GM23338 (cell line): Measurements from ENCODE around the gene SLC23A2. TPM values are rescaled to one million over a fixed set of nuclear protein-coding genes. Genes with fewer than 3 reads are reported as not detected.

Experiments used
- ATAC-seq: fragments of 200-7000 bp; cut with Tn5 transposase; 3 replicates; pipeline ENCODE4 v1.9.1; 2020
- DNase-seq: peaks from one replicate; pipeline ENCODE4 v3.0.0-alpha.2; 2015; ENCODE audit warnings: low spot score
- H2AFZ ChIP-seq: fragments of 200-600 bp; sonication (generic); 2 replicates; pipeline ENCODE4 v1.8.0; 2016; ENCODE audit warnings: antibody characterized with exemption, mild to moderate bottlenecking, moderate library complexity
- H3F3A ChIP-seq: fragments of 200-600 bp; sonication (generic); replicated peaks from 2 replicates; pipeline ENCODE4 v1.8.0; 2017; ENCODE audit warnings: antibody characterized with exemption, mixed run types, low read depth
- H3K27ac ChIP-seq: fragments of 200-600 bp; sonication (generic); 2 replicates; pipeline ENCODE4 v1.6.1; 2016; ENCODE audit warnings: low read depth
- H3K27me3 ChIP-seq: fragments of 200-600 bp; sonication (generic); 2 replicates; pipeline ENCODE4 v1.8.0; 2016; ENCODE audit warnings: mild to moderate bottlenecking, mixed run types, moderate library complexity; ENCODE audit not compliant: insufficient read depth
- H3K36me3 ChIP-seq: fragments of 200-600 bp; sonication (generic); 2 replicates; pipeline ENCODE4 v1.8.0; 2016; ENCODE audit warnings: mild to moderate bottlenecking; ENCODE audit not compliant: insufficient read depth
- H3K4me1 ChIP-seq: fragments of 200-600 bp; sonication (generic); 2 replicates; pipeline ENCODE4 v1.8.0; 2016; ENCODE audit warnings: mild to moderate bottlenecking, moderate library complexity; ENCODE audit not compliant: insufficient read depth
- H3K4me2 ChIP-seq: fragments of 200-600 bp; sonication (generic); 2 replicates; pipeline ENCODE4 v1.7.1; 2017; ENCODE audit warnings: mixed run types
- H3K4me3 ChIP-seq: fragments of 200-600 bp; sonication (generic); 2 replicates; pipeline ENCODE4 v1.6.1; 2016; ENCODE audit warnings: mixed run types
- H3K79me2 ChIP-seq: fragments of 200-600 bp; sonication (generic); replicated peaks from 2 replicates; pipeline ENCODE4 v1.8.0; 2017; ENCODE audit warnings: mild to moderate bottlenecking; ENCODE audit not compliant: insufficient read depth
- H3K9me2 ChIP-seq: fragments of 200-600 bp; sonication (generic); 2 replicates; pipeline ENCODE4 v1.8.0; 2017; ENCODE audit not compliant: insufficient read depth
- H4K20me1 ChIP-seq: fragments of 200-600 bp; sonication (generic); replicated peaks from 2 replicates; pipeline ENCODE4 v1.8.0; 2017; ENCODE audit warnings: mild to moderate bottlenecking; ENCODE audit not compliant: insufficient read depth
- H3K27ac Mint-ChIP-seq: 2 replicates; pipeline ENCODE4 v1.8.0; 2020; ENCODE audit warnings: inconsistent platforms, mild to moderate bottlenecking, moderate library complexity, mixed read lengths
- H3K27me3 Mint-ChIP-seq: 3 replicates; pipeline ENCODE4 v1.8.0; 2022; ENCODE audit warnings: low read depth, mild to moderate bottlenecking, moderate library complexity, mixed read lengths, inconsistent platforms; ENCODE audit not compliant: insufficient read depth, poor library complexity
- H3K36me3 Mint-ChIP-seq: 3 replicates; pipeline ENCODE4 v1.8.0; 2021; ENCODE audit warnings: low read depth, mild to moderate bottlenecking, inconsistent platforms, moderate library complexity, mixed read lengths
- H3K4me1 Mint-ChIP-seq: 3 replicates; pipeline ENCODE4 v1.8.0; 2020; ENCODE audit warnings: mild to moderate bottlenecking, inconsistent platforms, mixed read lengths
- H3K4me3 Mint-ChIP-seq: 3 replicates; pipeline ENCODE4 v1.8.0; 2021; ENCODE audit warnings: moderate library complexity, mild to moderate bottlenecking, inconsistent platforms, mixed read lengths
- H3K9me3 Mint-ChIP-seq: 3 replicates; pipeline ENCODE4 v1.8.0; 2020; ENCODE audit warnings: moderate library complexity, mild to moderate bottlenecking, inconsistent platforms, mixed read lengths
- CREB1 ChIP-seq: fragments of 250-450 bp; sonication (Bioruptor Pico); IDR thresholded peaks from 2 replicates; pipeline ENCODE4 v1.5.0; 2020; ENCODE audit warnings: low read depth, mild to moderate bottlenecking, moderate library complexity
- EZH2 ChIP-seq: fragments of 200-600 bp; sonication (generic); IDR thresholded peaks from one replicate; pipeline ENCODE4 v1.8.0; 2017; ENCODE audit warnings: antibody characterized with exemption, mild to moderate bottlenecking, low read depth; ENCODE audit not compliant: unreplicated experiment
- EZH2phosphoT487 ChIP-seq: fragments of 200-600 bp; sonication (generic); IDR thresholded peaks from one replicate; pipeline ENCODE4 v1.8.1; 2018; ENCODE audit warnings: antibody characterized with exemption; ENCODE audit not compliant: unreplicated experiment
- JUNB ChIP-seq: IDR thresholded peaks from one replicate; pipeline ENCODE4 v1.6.1; 2016; ENCODE audit warnings: antibody characterized with exemption; ENCODE audit not compliant: unreplicated experiment
- NANOG ChIP-seq: IDR thresholded peaks from 2 replicates; pipeline ENCODE4 v1.6.1; 2016; ENCODE audit warnings: antibody characterized with exemption, borderline replicate concordance
- POLR2AphosphoS5 ChIP-seq: IDR thresholded peaks from 2 replicates; pipeline ENCODE4 v1.6.1; 2016; ENCODE audit warnings: antibody characterized with exemption, low read depth
- ZNF331 ChIP-seq: fragments of 250-450 bp; sonication (Bioruptor Pico); IDR thresholded peaks from 2 replicates; pipeline ENCODE4 v1.5.0; 2020; ENCODE audit warnings: low read depth, mild to moderate bottlenecking, moderate library complexity
- polyA plus RNA-seq: library from polyadenylated mRNA; unstranded; fragments of >200 nt; fragmentation: Nextera tagmentation; extraction: Ambion mirVana; gene quantifications from 2 replicates; pipeline ENCODE4 v1.2.1, GENCODE V29; 2016
- total RNA-seq: library from RNA; depleted of rRNA; stranded (reverse); fragments of >200 nt; shearing (Covaris generic); gene quantifications from 2 replicates; pipeline ENCODE4 v1.2.3, GENCODE V29; 2014
- TF ChIP-seq, protein P1 (sequence below), 2 experiments: fragments of 200-600 bp in 1 of 2; sonication (generic) in 1 of 2; conservative IDR thresholded peaks; 2 replicates each; pipeline versions ENCODE4 v1.5.1 to v1.6.1; 2016 to 2017; ENCODE audit warnings: antibody characterized with exemption in 2 of 2, low read depth in 2 of 2, mild to moderate bottlenecking in 2 of 2, moderate library complexity in 1 of 2
- TF ChIP-seq, protein P2 (sequence below): IDR thresholded peaks from one replicate; pipeline ENCODE4 v1.6.1; 2018; ENCODE audit warnings: antibody characterized with exemption; ENCODE audit not compliant: unreplicated experiment
- TF ChIP-seq, protein P3 (sequence below): IDR thresholded peaks from 2 replicates; pipeline ENCODE4 v1.6.1; 2016; ENCODE audit warnings: antibody characterized with exemption

The SLC23A2 gene
- total and polyA plus RNA-seq, 2 experiments from 2014 or later: 4.4 to 20.2 TPM

DNA sequence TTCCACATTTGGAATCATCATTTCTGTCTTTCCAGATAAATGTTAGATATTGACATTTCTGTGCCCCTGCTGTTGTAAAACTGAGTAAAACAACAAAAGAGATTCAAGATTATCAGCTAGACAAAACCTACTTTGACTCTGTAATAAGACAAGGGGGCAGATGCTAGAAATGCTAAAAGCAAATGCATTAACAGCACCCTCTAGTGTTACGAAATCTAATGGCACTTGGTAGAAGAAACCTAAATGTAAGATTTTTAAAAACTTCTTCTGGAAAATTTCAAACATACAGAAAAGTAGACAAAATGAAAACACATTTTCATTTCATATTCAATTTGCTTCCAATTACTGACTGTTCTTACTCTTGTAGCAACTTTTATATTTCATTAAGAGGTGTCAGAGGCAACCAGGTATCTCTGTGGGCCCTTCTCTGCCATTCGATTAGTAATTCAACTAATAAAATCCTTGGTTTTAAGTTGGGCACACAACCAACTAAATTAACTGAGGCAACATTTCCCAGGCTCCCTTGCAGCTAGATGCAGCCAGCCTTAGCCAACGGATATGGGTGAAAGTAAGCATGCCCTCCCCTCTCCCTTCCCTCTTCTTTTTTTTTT, 45.0 kb downstream of the SLC23A2 start:
- Histone ChIP-seq H3K36me3 (no peaks in the 10 kb centered on the region), H2AFZ (no peak overlapping the region), H3K27ac (no peak overlapping the region), H3K79me2 (no peaks in the 10 kb centered on the region), H3K4me2 (no peak overlapping the region), H3K27me3 (no peaks in the 10 kb centered on the region), H3K4me3 (no peak overlapping the region), H3F3A (no peaks in the 10 kb centered on the region), H4K20me1 (no peaks in the 10 kb centered on the region; the same call in 1 of the 2 replicates), H3K4me1 (no peaks in the 10 kb centered on the region), H3K9me2 (no peaks in the 10 kb centered on the region)
- Mint-ChIP-seq H3K4me3 (no peak overlapping the region), H3K9me3 (no peaks in the 10 kb centered on the region), H3K36me3 (no peaks in the 10 kb centered on the region), H3K4me1 (no peaks in the 10 kb centered on the region; the same call in 2 of the 3 replicates), H3K27me3 (no peaks in the 10 kb centered on the region), H3K27ac (no peak overlapping the region)
- TF ChIP-seq, protein P1, sequence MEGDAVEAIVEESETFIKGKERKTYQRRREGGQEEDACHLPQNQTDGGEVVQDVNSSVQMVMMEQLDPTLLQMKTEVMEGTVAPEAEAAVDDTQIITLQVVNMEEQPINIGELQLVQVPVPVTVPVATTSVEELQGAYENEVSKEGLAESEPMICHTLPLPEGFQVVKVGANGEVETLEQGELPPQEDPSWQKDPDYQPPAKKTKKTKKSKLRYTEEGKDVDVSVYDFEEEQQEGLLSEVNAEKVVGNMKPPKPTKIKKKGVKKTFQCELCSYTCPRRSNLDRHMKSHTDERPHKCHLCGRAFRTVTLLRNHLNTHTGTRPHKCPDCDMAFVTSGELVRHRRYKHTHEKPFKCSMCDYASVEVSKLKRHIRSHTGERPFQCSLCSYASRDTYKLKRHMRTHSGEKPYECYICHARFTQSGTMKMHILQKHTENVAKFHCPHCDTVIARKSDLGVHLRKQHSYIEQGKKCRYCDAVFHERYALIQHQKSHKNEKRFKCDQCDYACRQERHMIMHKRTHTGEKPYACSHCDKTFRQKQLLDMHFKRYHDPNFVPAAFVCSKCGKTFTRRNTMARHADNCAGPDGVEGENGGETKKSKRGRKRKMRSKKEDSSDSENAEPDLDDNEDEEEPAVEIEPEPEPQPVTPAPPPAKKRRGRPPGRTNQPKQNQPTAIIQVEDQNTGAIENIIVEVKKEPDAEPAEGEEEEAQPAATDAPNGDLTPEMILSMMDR (conservative IDR thresholded peaks at IDR 0.05; ENCODE audit: low read depth in 2 of 2): peak; percentile 71 to 95
- TF ChIP-seq POLR2AphosphoS5: no peak
- DNase-seq (peak; percentile 81), ATAC-seq (peak; percentile 61)

DNA sequence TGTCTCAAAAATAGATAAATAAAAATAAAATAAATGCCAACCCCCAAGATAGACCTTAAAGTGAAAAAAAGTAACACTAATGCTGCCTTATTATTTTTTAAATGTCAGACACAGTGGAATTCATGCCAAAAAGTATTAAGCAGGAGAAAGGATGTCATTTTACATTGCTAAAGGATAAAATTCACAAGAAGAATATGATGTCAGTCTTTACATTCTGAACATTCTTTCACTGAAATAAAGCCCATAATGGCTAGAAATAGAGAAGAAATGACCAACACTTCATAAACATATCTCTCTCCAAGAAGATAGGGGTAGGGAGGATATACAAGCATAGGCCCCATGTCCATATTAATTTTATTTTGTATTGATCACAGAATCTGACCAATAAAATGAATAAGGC, 47.4 kb downstream of the SLC23A2 start:
- DNase-seq: no peak
- Histone ChIP-seq H3F3A (no peaks in the 10 kb centered on the region), H3K4me1 (peaks cover 9% of the 10 kb centered on the region), H4K20me1 (no peaks in the 10 kb centered on the region; the same call in 1 of the 2 replicates), H2AFZ (no peak overlapping the region), H3K27ac (no peak overlapping the region), H3K4me2 (no peak overlapping the region), H3K27me3 (no peaks in the 10 kb centered on the region), H3K79me2 (no peaks in the 10 kb centered on the region), H3K36me3 (no peaks in the 10 kb centered on the region), H3K4me3 (no peak overlapping the region), H3K9me2 (no peaks in the 10 kb centered on the region)
- no peaks in the 10 kb centered on the region for H3K27me3 Mint-ChIP-seq
- H3K27ac Mint-ChIP-seq: no peak overlapping the region
- H3K36me3 Mint-ChIP-seq: no peaks in the 10 kb centered on the region
- no peak overlapping the region for H3K4me3 Mint-ChIP-seq
- no peaks in the 10 kb centered on the region for H3K9me3 Mint-ChIP-seq
- ATAC-seq: no peak
- peaks cover 10% of the 10 kb centered on the region for H3K4me1 Mint-ChIP-seq
- TF ChIP-seq, protein P2, sequence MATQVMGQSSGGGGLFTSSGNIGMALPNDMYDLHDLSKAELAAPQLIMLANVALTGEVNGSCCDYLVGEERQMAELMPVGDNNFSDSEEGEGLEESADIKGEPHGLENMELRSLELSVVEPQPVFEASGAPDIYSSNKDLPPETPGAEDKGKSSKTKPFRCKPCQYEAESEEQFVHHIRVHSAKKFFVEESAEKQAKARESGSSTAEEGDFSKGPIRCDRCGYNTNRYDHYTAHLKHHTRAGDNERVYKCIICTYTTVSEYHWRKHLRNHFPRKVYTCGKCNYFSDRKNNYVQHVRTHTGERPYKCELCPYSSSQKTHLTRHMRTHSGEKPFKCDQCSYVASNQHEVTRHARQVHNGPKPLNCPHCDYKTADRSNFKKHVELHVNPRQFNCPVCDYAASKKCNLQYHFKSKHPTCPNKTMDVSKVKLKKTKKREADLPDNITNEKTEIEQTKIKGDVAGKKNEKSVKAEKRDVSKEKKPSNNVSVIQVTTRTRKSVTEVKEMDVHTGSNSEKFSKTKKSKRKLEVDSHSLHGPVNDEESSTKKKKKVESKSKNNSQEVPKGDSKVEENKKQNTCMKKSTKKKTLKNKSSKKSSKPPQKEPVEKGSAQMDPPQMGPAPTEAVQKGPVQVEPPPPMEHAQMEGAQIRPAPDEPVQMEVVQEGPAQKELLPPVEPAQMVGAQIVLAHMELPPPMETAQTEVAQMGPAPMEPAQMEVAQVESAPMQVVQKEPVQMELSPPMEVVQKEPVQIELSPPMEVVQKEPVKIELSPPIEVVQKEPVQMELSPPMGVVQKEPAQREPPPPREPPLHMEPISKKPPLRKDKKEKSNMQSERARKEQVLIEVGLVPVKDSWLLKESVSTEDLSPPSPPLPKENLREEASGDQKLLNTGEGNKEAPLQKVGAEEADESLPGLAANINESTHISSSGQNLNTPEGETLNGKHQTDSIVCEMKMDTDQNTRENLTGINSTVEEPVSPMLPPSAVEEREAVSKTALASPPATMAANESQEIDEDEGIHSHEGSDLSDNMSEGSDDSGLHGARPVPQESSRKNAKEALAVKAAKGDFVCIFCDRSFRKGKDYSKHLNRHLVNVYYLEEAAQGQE: no peak
- no peak for TF ChIP-seq JUNB
- TF ChIP-seq CREB1 (CRISPR knock-in tag): no peak
- TF ChIP-seq, protein P1 (conservative IDR thresholded peaks at IDR 0.05; ENCODE audit: low read depth in 2 of 2): no peak
- TF ChIP-seq EZH2phosphoT487: no peak
- TF ChIP-seq EZH2: no peak
- TF ChIP-seq POLR2AphosphoS5: no peak
- TF ChIP-seq NANOG: no peak
- TF ChIP-seq, protein P3, sequence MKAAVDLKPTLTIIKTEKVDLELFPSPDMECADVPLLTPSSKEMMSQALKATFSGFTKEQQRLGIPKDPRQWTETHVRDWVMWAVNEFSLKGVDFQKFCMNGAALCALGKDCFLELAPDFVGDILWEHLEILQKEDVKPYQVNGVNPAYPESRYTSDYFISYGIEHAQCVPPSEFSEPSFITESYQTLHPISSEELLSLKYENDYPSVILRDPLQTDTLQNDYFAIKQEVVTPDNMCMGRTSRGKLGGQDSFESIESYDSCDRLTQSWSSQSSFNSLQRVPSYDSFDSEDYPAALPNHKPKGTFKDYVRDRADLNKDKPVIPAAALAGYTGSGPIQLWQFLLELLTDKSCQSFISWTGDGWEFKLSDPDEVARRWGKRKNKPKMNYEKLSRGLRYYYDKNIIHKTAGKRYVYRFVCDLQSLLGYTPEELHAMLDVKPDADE: no peak
- no peak for TF ChIP-seq ZNF331 (CRISPR knock-in tag)
